ENCODE measurements around the gene C9orf43. TPM values are rescaled to one million over a fixed set of nuclear protein-coding genes. Genes with fewer than 3 reads are reported as not detected.

The C9orf43 gene
- total and polyA plus RNA-seq, 4 donors: 0.09 to 1.1 (median 0.25) TPM

GRCh38 chr9:113389451-113389850, 21.1 kb upstream of the C9orf43 start:
- Histone ChIP-seq H3K27me3 (ENCODE audit: control insufficient read depth in 4 of 4, insufficient read depth in 4 of 4, low read length in 3 of 4) (no peaks in the 10 kb centered on the region), H3K9me3 (ENCODE audit: control insufficient read depth in 4 of 4, low read length in 3 of 4) (no peaks in the 10 kb centered on the region), H3K4me3 (ENCODE audit: low read depth in 1 of 3, low read length in 3 of 3) (no peak overlapping the region), H3K9ac (ENCODE audit: low read depth in 1 of 2, low read length in 2 of 2) (no peak overlapping the region), H3K4me1 (ENCODE audit: control insufficient read depth in 4 of 4, insufficient read depth in 4 of 4, low read length in 3 of 4) (peaks cover 33 to 76% (median 60%) of the 10 kb centered on the region in 4 donors), H3K27ac (ENCODE audit: low read depth in 1 of 2, low read length in 2 of 2) (no peak overlapping the region), H3K36me3 (ENCODE audit: control insufficient read depth in 4 of 4, insufficient read depth in 3 of 4, low read depth in 1 of 4, low read length in 3 of 4) (peaks cover 8 to 34% (median 19%) of the 10 kb centered on the region in 4 donors)
- no peak for TF ChIP-seq FOXA2 (IDR thresholded peaks at IDR 0.05)
- TF ChIP-seq REST (IDR thresholded peaks at IDR 0.05): no peak
- no peak for TF ChIP-seq EGR1 (IDR thresholded peaks at IDR 0.05; ENCODE audit: low read depth in 2 of 2)
- TF ChIP-seq FOXA1 (IDR thresholded peaks at IDR 0.05): no peak
- TF ChIP-seq HNF4A (conservative IDR thresholded peaks at IDR 0.05): no peak
- TF ChIP-seq GABPA (IDR thresholded peaks at IDR 0.05 in 1 of 2, conservative IDR thresholded peaks at IDR 0.05 in 1 of 2): no peak
- TF ChIP-seq SP1 (IDR thresholded peaks at IDR 0.05): no peak
- no peak for TF ChIP-seq HNF4G (IDR thresholded peaks at IDR 0.05)
- no peak for TF ChIP-seq TAF1 (conservative IDR thresholded peaks at IDR 0.05)
- no peak for TF ChIP-seq RAD21 (IDR thresholded peaks at IDR 0.05)
- no peak for TF ChIP-seq ATF3 (IDR thresholded peaks at IDR 0.05)
- no peak for TF ChIP-seq JUND (IDR thresholded peaks at IDR 0.05)
- TF ChIP-seq ZBTB33 (IDR thresholded peaks at IDR 0.05): no peak
- TF ChIP-seq NR2F2 (IDR thresholded peaks at IDR 0.05): no peak
- DNase-seq (ENCODE audit: low spot score): no peak
- WGBS: 92% methylated on average over 11 of the region's 11 CpGs

GRCh38 chr9:113390192-113390960, 20.2 kb upstream of the C9orf43 start:
- H3K27ac ChIP-seq (ENCODE audit: low read depth in 1 of 2, low read length in 2 of 2): no peak overlapping the region
- no peak overlapping the region for H3K4me3 ChIP-seq (ENCODE audit: low read depth in 1 of 3, low read length in 3 of 3)
- peaks cover 33 to 85% (median 69%) of the 10 kb centered on the region in 4 donors for H3K4me1 ChIP-seq (ENCODE audit: control insufficient read depth in 4 of 4, insufficient read depth in 4 of 4, low read length in 3 of 4)
- no peak for DNase-seq (ENCODE audit: low spot score)
- H3K9me3 ChIP-seq (ENCODE audit: control insufficient read depth in 4 of 4, low read length in 3 of 4): no peaks in the 10 kb centered on the region
- WGBS: 77% methylated on average over 17 of the region's 17 CpGs
- H3K36me3 ChIP-seq (ENCODE audit: control insufficient read depth in 4 of 4, insufficient read depth in 3 of 4, low read depth in 1 of 4, low read length in 3 of 4): peaks cover 8 to 34% (median 19%) of the 10 kb centered on the region in 4 donors
- no peak overlapping the region for H3K9ac ChIP-seq (ENCODE audit: low read depth in 1 of 2, low read length in 2 of 2)
- H3K27me3 ChIP-seq (ENCODE audit: control insufficient read depth in 4 of 4, insufficient read depth in 4 of 4, low read length in 3 of 4): no peaks in the 10 kb centered on the region
- TF ChIP-seq RXRA (IDR thresholded peaks at IDR 0.05) (no peak), GABPA (IDR thresholded peaks at IDR 0.05 in 1 of 2, conservative IDR thresholded peaks at IDR 0.05 in 1 of 2) (no peak), RAD21 (IDR thresholded peaks at IDR 0.05) (no peak), CTCF (IDR thresholded peaks at IDR 0.05; ENCODE audit: low read depth, low read length, missing input control) (no peak), NR2F2 (IDR thresholded peaks at IDR 0.05) (no peak), FOXA2 (IDR thresholded peaks at IDR 0.05) (no peak), ZBTB33 (IDR thresholded peaks at IDR 0.05) (no peak), ATF3 (IDR thresholded peaks at IDR 0.05) (no peak), HNF4G (IDR thresholded peaks at IDR 0.05) (no peak), REST (IDR thresholded peaks at IDR 0.05) (no peak), FOXA1 (IDR thresholded peaks at IDR 0.05) (no peak), JUND (IDR thresholded peaks at IDR 0.05) (no peak)
